HCT116 (cell line): ENCODE data around the gene TAPT1.

Source experiments
- POLR2AphosphoS5 ChIP-seq: IDR thresholded peaks from 2 replicates; pipeline ENCODE4 v1.6.1; 2011; ENCODE audit warnings: mild to moderate bottlenecking, low read depth, low read length, moderate library complexity
- SIN3A ChIP-seq: IDR thresholded peaks from 2 replicates; pipeline ENCODE4 v1.6.1; 2012; ENCODE audit warnings: low read depth
- SP1 ChIP-seq: IDR thresholded peaks from 2 replicates; pipeline ENCODE4 v1.6.1; 2012; ENCODE audit warnings: low read depth
- TF ChIP-seq, protein P1 (sequence below), 3 experiments: fragments of 200-600 bp in 1 of 3; sonication (generic) in 1 of 3; IDR thresholded peaks in 2 of 3; conservative IDR thresholded peaks in 1 of 3; 2 replicates each; pipeline ENCODE4 v1.5.1; 2012 to 2017; ENCODE audit warnings: low read depth in 2 of 3, low read length in 2 of 3, antibody characterized with exemption in 1 of 3, borderline replicate concordance in 1 of 3, control low read depth in 1 of 3, mild to moderate bottlenecking in 1 of 3, mixed read lengths in 1 of 3, mixed run types in 1 of 3, moderate library complexity in 1 of 3; ENCODE audit not compliant: insufficient read depth in 1 of 3

DNA sequence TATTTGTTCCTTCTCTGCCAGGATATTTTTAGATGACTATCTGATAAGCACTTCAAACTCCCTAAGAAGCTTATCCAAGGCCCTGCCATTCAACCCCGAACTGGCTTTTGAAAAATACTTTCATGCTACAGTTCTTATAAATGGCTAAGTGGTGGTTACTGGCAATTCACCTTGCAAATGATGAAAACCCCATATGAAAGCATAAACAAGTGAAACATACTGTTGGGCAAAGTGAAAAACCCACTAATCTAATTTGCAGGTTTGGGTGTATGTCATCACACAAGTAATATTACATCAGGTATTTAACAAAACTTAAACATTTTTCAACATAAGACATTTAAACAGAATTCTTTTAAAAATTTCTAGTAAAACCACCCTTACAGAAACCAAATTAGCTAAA, 31.1 kb downstream of the TAPT1 start:
- TF ChIP-seq, protein P1, sequence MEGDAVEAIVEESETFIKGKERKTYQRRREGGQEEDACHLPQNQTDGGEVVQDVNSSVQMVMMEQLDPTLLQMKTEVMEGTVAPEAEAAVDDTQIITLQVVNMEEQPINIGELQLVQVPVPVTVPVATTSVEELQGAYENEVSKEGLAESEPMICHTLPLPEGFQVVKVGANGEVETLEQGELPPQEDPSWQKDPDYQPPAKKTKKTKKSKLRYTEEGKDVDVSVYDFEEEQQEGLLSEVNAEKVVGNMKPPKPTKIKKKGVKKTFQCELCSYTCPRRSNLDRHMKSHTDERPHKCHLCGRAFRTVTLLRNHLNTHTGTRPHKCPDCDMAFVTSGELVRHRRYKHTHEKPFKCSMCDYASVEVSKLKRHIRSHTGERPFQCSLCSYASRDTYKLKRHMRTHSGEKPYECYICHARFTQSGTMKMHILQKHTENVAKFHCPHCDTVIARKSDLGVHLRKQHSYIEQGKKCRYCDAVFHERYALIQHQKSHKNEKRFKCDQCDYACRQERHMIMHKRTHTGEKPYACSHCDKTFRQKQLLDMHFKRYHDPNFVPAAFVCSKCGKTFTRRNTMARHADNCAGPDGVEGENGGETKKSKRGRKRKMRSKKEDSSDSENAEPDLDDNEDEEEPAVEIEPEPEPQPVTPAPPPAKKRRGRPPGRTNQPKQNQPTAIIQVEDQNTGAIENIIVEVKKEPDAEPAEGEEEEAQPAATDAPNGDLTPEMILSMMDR (IDR thresholded peaks at IDR 0.05 in 2 of 3, conservative IDR thresholded peaks at IDR 0.05 in 1 of 3; ENCODE audit: borderline replicate concordance in 1 of 3, insufficient read depth in 1 of 3, low read depth in 2 of 3, low read length in 2 of 3), result no peak
- no peak for TF ChIP-seq SIN3A
- TF ChIP-seq POLR2AphosphoS5, result no peak
- TF ChIP-seq SP1, result no peak
